HepG2 (cell line): Measurements from ENCODE around the gene RUVBL2.
"Not testable (repeated sequence)": the region's sequence is repeated elsewhere in the genome, so short reads cannot be mapped to it uniquely, and the experiment has no call there.

Experiments used
- CHD4 ChIP-seq: fragments of 200-600 bp; sonication (generic); IDR thresholded peaks from 2 replicates; pipeline ENCODE4 v1.7.0; 2017; ENCODE audit warnings: mild to moderate bottlenecking, low read length, borderline replicate concordance
- ESRRA ChIP-seq: sonication (generic); formaldehyde crosslinking; IDR thresholded peaks from 2 replicates; pipeline ENCODE4 v1.5.1; 2020; ENCODE audit warnings: mild to moderate bottlenecking, low read depth, missing genetic modification reagents
- GTF2F1 ChIP-seq: fragments of 150-350 bp; IDR thresholded peaks from 2 replicates; pipeline ENCODE4 v1.6.1; 2014; ENCODE audit warnings: low read length
- KDM2A ChIP-seq: sonication (generic); formaldehyde crosslinking; IDR thresholded peaks from 2 replicates; pipeline ENCODE4 v1.4.0; 2020; ENCODE audit warnings: low read depth, missing genetic modification reagents, borderline replicate concordance
- MXD4 ChIP-seq: IDR thresholded peaks from 2 replicates; pipeline ENCODE4 v1.6.1; 2016; ENCODE audit warnings: mild to moderate bottlenecking, missing biosample characterization, missing genetic modification reagents
- NFATC3 ChIP-seq: sonication (generic); formaldehyde crosslinking; IDR thresholded peaks from 2 replicates; pipeline ENCODE4 v1.5.1; 2020; ENCODE audit warnings: mild to moderate bottlenecking, missing genetic modification reagents
- ZBTB8A ChIP-seq: sonication (generic); formaldehyde crosslinking; IDR thresholded peaks from 2 replicates; pipeline ENCODE4 v1.4.0; 2020; ENCODE audit warnings: mild to moderate bottlenecking, low read depth, missing genetic modification reagents, borderline replicate concordance
- ZNF251 ChIP-seq: sonication (generic); formaldehyde crosslinking; IDR thresholded peaks from 2 replicates; pipeline ENCODE4 v1.9.0; 2021; ENCODE audit warnings: mild to moderate bottlenecking, missing genetic modification reagents
- ZNF263 ChIP-seq: sonication (generic); formaldehyde crosslinking; IDR thresholded peaks from 2 replicates; pipeline ENCODE4 v1.4.0; 2020; ENCODE audit warnings: missing genetic modification reagents
- ZNF362 ChIP-seq: sonication (generic); formaldehyde crosslinking; IDR thresholded peaks from 2 replicates; pipeline ENCODE4 v1.4.0; 2020; ENCODE audit warnings: missing genetic modification reagents, mild to moderate bottlenecking, borderline replicate concordance
- ZSCAN20 ChIP-seq: sonication (generic); formaldehyde crosslinking; IDR thresholded peaks from 2 replicates; pipeline ENCODE4 v1.4.0; 2020; ENCODE audit warnings: missing genetic modification reagents, mild to moderate bottlenecking, borderline replicate concordance
- TF ChIP-seq, protein P1 (sequence below): sonication (generic); formaldehyde crosslinking; IDR thresholded peaks from 2 replicates; pipeline ENCODE4 v1.5.0; 2020; ENCODE audit warnings: mild to moderate bottlenecking, missing genetic modification reagents, moderate library complexity
- TF ChIP-seq, protein P2 (sequence below): IDR thresholded peaks from 2 replicates; pipeline ENCODE4 v1.6.1; 2016; ENCODE audit warnings: low read depth, missing genetic modification reagents, missing compliant biosample characterization

GRCh38 chr19:49038557-49039276 lies 45.0 kb downstream of the RUVBL2 start:
- TF ChIP-seq ZNF362 (CRISPR knock-in tag); ESRRA (CRISPR knock-in tag); GTF2F1; ZNF251 (CRISPR knock-in tag); CHD4; ZNF263 (CRISPR knock-in tag); NFATC3 (CRISPR knock-in tag); ZBTB8A (CRISPR knock-in tag); MXD4; ZSCAN20 (CRISPR knock-in tag); KDM2A: not testable (repeated sequence)
- TF ChIP-seq, protein P1, sequence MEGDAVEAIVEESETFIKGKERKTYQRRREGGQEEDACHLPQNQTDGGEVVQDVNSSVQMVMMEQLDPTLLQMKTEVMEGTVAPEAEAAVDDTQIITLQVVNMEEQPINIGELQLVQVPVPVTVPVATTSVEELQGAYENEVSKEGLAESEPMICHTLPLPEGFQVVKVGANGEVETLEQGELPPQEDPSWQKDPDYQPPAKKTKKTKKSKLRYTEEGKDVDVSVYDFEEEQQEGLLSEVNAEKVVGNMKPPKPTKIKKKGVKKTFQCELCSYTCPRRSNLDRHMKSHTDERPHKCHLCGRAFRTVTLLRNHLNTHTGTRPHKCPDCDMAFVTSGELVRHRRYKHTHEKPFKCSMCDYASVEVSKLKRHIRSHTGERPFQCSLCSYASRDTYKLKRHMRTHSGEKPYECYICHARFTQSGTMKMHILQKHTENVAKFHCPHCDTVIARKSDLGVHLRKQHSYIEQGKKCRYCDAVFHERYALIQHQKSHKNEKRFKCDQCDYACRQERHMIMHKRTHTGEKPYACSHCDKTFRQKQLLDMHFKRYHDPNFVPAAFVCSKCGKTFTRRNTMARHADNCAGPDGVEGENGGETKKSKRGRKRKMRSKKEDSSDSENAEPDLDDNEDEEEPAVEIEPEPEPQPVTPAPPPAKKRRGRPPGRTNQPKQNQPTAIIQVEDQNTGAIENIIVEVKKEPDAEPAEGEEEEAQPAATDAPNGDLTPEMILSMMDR (CRISPR knock-in tag) = not testable (repeated sequence)
- TF ChIP-seq, protein P2, sequence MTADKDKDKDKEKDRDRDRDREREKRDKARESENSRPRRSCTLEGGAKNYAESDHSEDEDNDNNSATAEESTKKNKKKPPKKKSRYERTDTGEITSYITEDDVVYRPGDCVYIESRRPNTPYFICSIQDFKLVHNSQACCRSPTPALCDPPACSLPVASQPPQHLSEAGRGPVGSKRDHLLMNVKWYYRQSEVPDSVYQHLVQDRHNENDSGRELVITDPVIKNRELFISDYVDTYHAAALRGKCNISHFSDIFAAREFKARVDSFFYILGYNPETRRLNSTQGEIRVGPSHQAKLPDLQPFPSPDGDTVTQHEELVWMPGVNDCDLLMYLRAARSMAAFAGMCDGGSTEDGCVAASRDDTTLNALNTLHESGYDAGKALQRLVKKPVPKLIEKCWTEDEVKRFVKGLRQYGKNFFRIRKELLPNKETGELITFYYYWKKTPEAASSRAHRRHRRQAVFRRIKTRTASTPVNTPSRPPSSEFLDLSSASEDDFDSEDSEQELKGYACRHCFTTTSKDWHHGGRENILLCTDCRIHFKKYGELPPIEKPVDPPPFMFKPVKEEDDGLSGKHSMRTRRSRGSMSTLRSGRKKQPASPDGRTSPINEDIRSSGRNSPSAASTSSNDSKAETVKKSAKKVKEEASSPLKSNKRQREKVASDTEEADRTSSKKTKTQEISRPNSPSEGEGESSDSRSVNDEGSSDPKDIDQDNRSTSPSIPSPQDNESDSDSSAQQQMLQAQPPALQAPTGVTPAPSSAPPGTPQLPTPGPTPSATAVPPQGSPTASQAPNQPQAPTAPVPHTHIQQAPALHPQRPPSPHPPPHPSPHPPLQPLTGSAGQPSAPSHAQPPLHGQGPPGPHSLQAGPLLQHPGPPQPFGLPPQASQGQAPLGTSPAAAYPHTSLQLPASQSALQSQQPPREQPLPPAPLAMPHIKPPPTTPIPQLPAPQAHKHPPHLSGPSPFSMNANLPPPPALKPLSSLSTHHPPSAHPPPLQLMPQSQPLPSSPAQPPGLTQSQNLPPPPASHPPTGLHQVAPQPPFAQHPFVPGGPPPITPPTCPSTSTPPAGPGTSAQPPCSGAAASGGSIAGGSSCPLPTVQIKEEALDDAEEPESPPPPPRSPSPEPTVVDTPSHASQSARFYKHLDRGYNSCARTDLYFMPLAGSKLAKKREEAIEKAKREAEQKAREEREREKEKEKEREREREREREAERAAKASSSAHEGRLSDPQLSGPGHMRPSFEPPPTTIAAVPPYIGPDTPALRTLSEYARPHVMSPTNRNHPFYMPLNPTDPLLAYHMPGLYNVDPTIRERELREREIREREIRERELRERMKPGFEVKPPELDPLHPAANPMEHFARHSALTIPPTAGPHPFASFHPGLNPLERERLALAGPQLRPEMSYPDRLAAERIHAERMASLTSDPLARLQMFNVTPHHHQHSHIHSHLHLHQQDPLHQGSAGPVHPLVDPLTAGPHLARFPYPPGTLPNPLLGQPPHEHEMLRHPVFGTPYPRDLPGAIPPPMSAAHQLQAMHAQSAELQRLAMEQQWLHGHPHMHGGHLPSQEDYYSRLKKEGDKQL = not testable (repeated sequence)
